Small intestine (tissue), 7 donors: Measurements from ENCODE around the gene MARCHF5. TPM values are rescaled to one million over a fixed set of nuclear protein-coding genes. Genes with fewer than 3 reads are reported as not detected.

Experiments
- DNase-seq, 2 donors: peaks; one replicate each; pipeline versions ENCODE4 v3.0.0 to v3.0.0-alpha.2; 2013
- FAIRE-seq: peaks from 2 replicates; lab custom pipeline; 2012; peaks lifted over from hg19 to GRCh38; lab: Jason Lieb, UNC
- H3K27ac ChIP-seq, 3 donors: one replicate each; pipeline ENCODE4 v1.5.1; 2013; ENCODE audit warnings: low read length in 2 of 3, mild to moderate bottlenecking in 2 of 3, control low read depth in 1 of 3, inconsistent platforms in 1 of 3, low read depth in 1 of 3, moderate library complexity in 1 of 3
- H3K27me3 ChIP-seq, 3 donors: one replicate each; pipeline ENCODE4 v1.6.1; 2013; ENCODE audit warnings: low read length in 3 of 3, inconsistent platforms in 1 of 3; ENCODE audit not compliant: control insufficient read depth in 3 of 3, insufficient read depth in 3 of 3
- H3K36me3 ChIP-seq, 3 donors: one replicate each; pipeline ENCODE4 v1.6.1; 2013; ENCODE audit warnings: low read length in 3 of 3, inconsistent platforms in 1 of 3, low read depth in 1 of 3, mild to moderate bottlenecking in 1 of 3, moderate library complexity in 1 of 3; ENCODE audit not compliant: control insufficient read depth in 3 of 3, insufficient read depth in 2 of 3
- H3K4me1 ChIP-seq, 3 donors: one replicate each; pipeline ENCODE4 v1.6.1; 2013; ENCODE audit warnings: low read length in 2 of 3, inconsistent platforms in 1 of 3, low read depth in 1 of 3, mild to moderate bottlenecking in 1 of 3, moderate library complexity in 1 of 3; ENCODE audit not compliant: control insufficient read depth in 3 of 3, insufficient read depth in 2 of 3
- H3K4me3 ChIP-seq, 3 donors: one replicate each; pipeline ENCODE4 v1.5.1; 2013; ENCODE audit warnings: low read length in 3 of 3, control low read depth in 1 of 3, inconsistent platforms in 1 of 3, low read depth in 1 of 3, mild to moderate bottlenecking in 1 of 3, moderate library complexity in 1 of 3
- H3K9me3 ChIP-seq, 2 donors: one replicate each; pipeline ENCODE4 v1.6.1; 2013; ENCODE audit warnings: low read depth in 1 of 2, low read length in 1 of 2; ENCODE audit not compliant: control insufficient read depth in 2 of 2, insufficient read depth in 1 of 2
- WGBS, 3 donors: extraction: QIAGEN DNeasy Blood & Tissue Kit; methylation state at CpG; one replicate each; pipeline ENCODE4 v1.1.7; 2013; 5-methylcytosine and 5-hydroxymethylcytosine counted together
- polyA plus RNA-seq, 4 donors: library from polyadenylated mRNA; stranded (reverse) in 3 of 4; unstranded in 1 of 4; fragments of 200-250 nt in 3 of 4; fragments of 120-200 nt in 1 of 4; gene quantifications; one replicate each; pipeline versions ENCODE4 v1.2.1 to v1.2.3, GENCODE V29; 2013
- donor health status: healthy with polysubstance abuse.
- donor health status: control.
- donor health status: control.
- donor health status: Bipolar disorder and iron deficiency.
- donor health status: healthy.

Gene MARCHF5
- polyA plus RNA-seq, 4 donors, result 15.0 to 34.8 (median 17.9) TPM

DNA sequence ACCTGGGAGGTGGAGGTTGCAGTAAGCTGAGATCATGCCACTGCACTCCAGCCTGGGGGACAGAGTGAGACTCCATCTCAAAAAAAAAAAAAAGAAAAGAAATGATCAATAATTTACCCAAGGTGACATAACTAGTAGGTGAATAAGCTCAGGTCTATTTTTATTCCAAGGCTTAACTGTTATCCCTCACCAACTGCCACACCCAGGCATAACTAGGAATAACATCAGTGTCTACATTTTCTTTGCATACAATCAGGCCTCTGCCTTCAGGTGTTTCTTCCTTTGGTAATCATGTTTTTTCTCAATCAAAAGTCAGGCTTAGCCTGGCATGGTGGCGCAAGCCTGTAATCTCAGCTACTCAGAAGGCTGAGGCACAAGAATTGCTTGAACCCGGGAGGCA is 26.7 kb upstream of the MARCHF5 start:
- H3K9me3 ChIP-seq, result no peaks in the 10 kb centered on the region
- FAIRE-seq (no peak), DNase-seq (no peak)
- no peaks in the 10 kb centered on the region for H3K36me3 ChIP-seq
- 91 to 93% (median 92%) methylated on average over 2 of the region's 2 CpGs for WGBS, 3 donors
- no peaks in the 10 kb centered on the region for H3K4me1 ChIP-seq
- no peaks in the 10 kb centered on the region for H3K27me3 ChIP-seq
- no peak overlapping the region for H3K4me3 ChIP-seq
- H3K27ac ChIP-seq, result no peak overlapping the region

DNA sequence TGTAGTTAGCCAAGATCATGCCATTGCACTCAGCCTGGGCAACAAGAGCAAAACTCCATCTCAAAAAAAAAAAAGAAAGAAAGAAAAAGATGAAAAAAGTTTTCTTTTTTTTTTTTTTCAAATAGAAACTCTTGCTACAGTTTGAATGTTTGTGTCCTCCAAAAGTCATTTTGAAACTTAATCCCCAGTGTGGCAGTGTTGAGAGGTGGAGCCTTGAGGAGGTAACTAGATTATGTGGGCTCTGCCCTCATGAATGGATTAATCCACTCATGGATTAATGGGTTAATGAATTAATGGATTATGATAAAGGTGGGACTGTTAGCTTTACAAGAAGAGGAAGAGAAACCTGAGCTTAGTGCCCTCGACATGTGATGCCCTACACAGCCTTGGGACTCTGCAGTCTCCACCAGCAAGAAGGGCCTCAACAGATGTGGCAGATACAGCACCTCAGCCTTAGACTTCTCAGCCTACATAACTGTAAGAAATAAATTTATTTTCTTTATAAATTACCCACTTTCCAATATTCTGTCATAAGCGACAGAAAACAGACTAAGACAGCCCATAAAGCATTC is 25.2 kb upstream of the MARCHF5 start:
- Histone ChIP-seq H3K27me3 (no peaks in the 10 kb centered on the region), H3K4me3 (no peak overlapping the region), H3K27ac (no peak overlapping the region), H3K9me3 (no peaks in the 10 kb centered on the region), H3K36me3 (no peaks in the 10 kb centered on the region), H3K4me1 (no peaks in the 10 kb centered on the region)
- DNase-seq, result no peak
- WGBS, 3 donors, result 73 to 87% (median 74%) methylated on average over 2 of the region's 2 CpGs
- no peak for FAIRE-seq

DNA sequence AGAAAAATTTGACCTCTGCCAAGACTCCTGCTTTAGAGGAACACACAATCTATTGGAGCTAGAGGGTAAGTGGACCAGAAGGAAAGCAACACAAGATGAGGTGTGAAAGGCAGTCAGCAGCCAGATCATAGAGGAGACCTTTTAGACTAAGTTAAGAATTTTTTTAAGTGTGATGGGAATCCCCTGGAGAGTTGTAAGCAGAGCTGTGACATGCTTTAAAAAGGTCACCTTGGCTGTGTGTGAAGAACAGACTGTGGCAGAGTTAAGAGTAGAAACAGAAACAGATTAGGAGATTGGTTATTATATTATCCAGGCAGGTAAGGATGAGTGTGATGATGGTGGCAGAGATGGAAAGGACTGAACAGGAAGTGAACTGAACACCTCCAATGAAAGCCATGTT is 23.6 kb upstream of the MARCHF5 start:
- no peaks in the 10 kb centered on the region for H3K27me3 ChIP-seq
- no peaks in the 10 kb centered on the region for H3K9me3 ChIP-seq
- no peaks in the 10 kb centered on the region for H3K4me1 ChIP-seq
- H3K36me3 ChIP-seq, result no peaks in the 10 kb centered on the region
- H3K4me3 ChIP-seq, result no peak overlapping the region
- FAIRE-seq, result no peak
- no peak overlapping the region for H3K27ac ChIP-seq
- no peak for DNase-seq

DNA sequence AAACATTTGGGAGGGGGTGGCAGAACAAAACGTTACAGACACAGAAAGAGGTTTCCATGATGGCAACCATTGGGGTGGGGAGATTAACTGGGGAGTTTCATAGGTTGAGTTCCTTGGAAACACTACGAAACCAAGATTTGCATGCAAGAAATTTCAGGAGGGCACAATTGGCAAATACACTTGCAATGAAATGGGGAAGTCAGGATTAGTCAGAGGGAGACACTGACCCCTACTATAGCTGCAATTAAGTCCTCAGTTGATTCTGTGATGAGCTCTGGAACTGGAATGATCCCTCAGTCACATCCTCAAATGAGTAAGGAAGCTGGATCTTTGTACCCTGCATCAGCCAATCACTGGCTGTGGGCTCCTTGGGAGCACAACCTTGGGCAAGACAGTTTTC is 22.2 kb upstream of the MARCHF5 start:
- Histone ChIP-seq H3K27me3 (no peaks in the 10 kb centered on the region), H3K4me3 (no peak overlapping the region), H3K9me3 (no peaks in the 10 kb centered on the region), H3K4me1 (no peaks in the 10 kb centered on the region), H3K27ac (no peak overlapping the region), H3K36me3 (no peaks in the 10 kb centered on the region)
- DNase-seq (no peak), FAIRE-seq (no peak)
- WGBS, 3 donors, result 82 to 89% (median 82%) methylated on average over 2 of the region's 2 CpGs

DNA sequence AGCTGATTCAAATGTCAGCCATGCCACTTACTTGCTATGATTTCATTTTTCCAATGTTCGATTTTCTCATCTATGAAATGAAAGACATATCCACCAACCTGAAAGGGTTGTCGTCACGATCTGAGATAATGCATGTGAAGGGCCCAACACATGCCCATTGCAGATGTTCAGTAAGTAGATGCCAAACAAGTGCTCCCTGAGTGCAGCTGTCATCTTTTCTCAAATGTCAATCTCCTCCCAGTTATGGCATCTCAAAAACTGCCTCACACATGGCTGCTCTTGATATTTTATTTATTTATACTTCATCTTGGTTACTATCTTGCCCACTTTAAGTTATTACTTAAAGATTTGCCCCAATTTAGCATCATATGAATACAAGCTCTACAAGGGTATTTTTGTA is 16.9 kb upstream of the MARCHF5 start:
- DNase-seq (no peak), FAIRE-seq (no peak)
- 93 to 98% (median 95%) methylated on average over 3 of the region's 3 CpGs for WGBS, 3 donors
- no peak overlapping the region for H3K27ac ChIP-seq
- no peak overlapping the region for H3K4me3 ChIP-seq
- no peaks in the 10 kb centered on the region for H3K9me3 ChIP-seq
- no peaks in the 10 kb centered on the region for H3K27me3 ChIP-seq
- no peaks in the 10 kb centered on the region for H3K36me3 ChIP-seq
- no peaks in the 10 kb centered on the region for H3K4me1 ChIP-seq

DNA sequence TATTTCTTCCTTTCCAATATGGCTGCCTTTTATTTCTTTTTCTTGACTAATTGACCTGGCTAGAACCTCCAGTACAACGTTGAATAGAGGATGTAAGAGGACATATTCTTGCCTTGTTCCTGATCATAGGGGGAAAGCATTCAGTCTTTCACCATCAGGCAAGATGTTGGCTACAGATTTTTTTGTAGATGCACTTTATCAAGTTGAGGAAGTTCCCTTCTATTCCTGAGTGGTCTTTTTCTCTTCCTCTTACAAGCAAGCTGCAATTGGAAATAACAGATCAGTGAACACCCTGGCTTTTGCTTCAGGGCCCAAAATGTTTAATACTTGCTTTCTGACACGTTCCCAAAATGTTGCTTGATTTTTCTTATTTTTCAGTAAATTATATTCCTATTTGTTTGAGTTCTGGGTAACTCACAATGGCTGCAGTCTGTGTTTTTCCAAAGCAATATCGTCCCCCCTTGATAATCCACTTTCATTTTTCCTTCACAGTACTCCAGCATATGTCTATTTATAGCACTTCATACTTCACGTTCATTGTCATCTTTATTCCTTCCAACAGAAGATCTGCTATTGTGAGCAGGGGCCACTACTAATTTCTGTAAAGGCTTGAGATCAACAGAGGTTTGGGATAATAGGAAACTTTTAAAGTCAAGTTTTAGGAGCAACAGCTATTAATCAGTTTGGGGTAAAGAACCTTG is 11.8 kb upstream of the MARCHF5 start:
- no peaks in the 10 kb centered on the region for H3K27me3 ChIP-seq
- WGBS, 3 donors, result 46 to 83% (median 75%) methylated on average over 4 of the region's 4 CpGs
- peak overlapping the region in 1 of 3 donors; percentile 24 for H3K27ac ChIP-seq
- no peak for FAIRE-seq
- H3K4me1 ChIP-seq, result no peaks in the 10 kb centered on the region
- no peaks in the 10 kb centered on the region for H3K9me3 ChIP-seq
- H3K36me3 ChIP-seq, result no peaks in the 10 kb centered on the region
- H3K4me3 ChIP-seq, result no peak overlapping the region
- no peak for DNase-seq

DNA sequence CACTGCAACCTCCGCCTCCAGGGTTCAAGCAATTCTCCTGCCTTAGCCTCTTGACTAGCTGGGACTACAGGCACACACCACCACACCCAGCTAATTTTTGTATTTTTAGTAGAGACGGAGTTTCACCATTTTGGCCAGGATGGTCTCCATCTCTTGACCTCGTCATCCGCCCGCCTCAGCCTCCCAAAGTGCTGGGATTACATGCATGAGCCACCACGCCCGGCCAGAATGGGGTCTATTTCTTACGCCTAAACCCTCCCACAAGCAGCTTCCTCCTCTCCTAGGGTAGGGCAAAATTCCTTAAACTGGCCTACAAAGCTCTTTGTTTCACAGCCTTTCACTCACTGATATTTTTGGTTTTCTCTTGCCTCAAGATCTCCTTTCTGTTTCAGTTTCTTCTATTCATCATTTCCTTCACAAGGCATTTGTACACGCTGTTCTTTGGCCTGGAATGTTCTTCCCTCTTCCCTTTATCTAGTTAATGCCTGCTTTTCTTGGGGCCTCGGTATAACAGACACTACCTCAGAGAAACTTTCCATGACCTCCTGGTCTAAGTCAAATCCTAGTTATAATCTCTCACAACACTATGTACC is 6.8 kb upstream of the MARCHF5 start:
- 67 to 73% (median 72%) methylated on average over 10 of the region's 10 CpGs for WGBS, 3 donors
- no peaks in the 10 kb centered on the region for H3K27me3 ChIP-seq
- H3K27ac ChIP-seq, result peak overlapping the region in 2 of 3 donors; percentile 65 to 70
- no peaks in the 10 kb centered on the region for H3K9me3 ChIP-seq
- no peak for FAIRE-seq
- DNase-seq, result peak; percentile 31 to 43
- H3K4me3 ChIP-seq, result no peak overlapping the region
- peaks cover 0 to 2% (median 0%) of the 10 kb centered on the region in 3 donors for H3K36me3 ChIP-seq
- H3K4me1 ChIP-seq, result no peaks in the 10 kb centered on the region

DNA sequence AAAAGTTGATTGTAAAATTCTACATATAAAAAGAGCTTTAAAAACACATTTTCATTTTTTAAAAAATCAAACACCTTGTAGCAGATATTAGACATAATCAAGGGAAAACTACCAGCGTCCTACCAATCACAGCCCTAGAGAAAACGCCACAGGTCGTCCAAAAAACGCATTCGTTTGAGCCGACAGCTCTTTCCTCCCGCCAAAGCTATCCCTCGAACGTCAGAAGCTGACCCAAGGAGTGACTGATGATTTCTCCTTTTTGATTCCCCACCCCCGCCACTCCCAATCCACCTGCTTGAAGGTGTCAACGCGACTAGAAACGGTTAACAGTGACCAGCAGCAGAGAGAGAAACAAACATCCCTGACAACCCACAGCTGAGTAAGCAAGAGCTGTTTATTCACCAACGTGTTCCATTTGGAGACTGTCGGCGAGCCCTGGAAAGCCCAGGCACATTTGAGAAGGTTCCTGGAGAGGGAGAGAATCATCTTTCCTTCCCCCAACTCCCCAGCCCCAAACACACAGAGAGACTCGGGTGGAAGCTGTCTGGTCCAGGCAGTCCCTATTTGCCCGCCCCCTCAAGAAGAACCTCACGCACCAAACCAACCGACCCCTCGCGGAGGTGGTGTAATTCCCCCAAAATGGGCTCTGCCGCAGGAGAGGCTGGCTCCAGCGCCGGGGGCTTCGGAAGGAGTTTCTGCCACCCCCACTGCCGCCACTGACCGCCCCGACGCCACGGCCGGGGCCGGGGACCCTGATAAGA is 711 bp upstream of the MARCHF5 start:
- H3K4me1 ChIP-seq, result peaks cover 0 to 4% (median 4%) of the 10 kb centered on the region in 3 donors
- peak overlapping the region; percentile 88 to 99 (median 91) for H3K4me3 ChIP-seq
- FAIRE-seq (no peak), DNase-seq (peak; percentile 59 to 60)
- H3K36me3 ChIP-seq, result peaks cover 0 to 13% (median 0%) of the 10 kb centered on the region in 3 donors
- H3K9me3 ChIP-seq, result no peaks in the 10 kb centered on the region
- peak overlapping the region; percentile 89 to 99 (median 89) for H3K27ac ChIP-seq
- 0 to 1% (median 1%) methylated on average over 33 of the region's 33 CpGs for WGBS, 3 donors
- no peaks in the 10 kb centered on the region for H3K27me3 ChIP-seq
